Superior temporal gyrus (tissue), 1 donor: ENCODE results near the gene IKZF1.
"Not testable (repeated sequence)": the region's sequence is repeated elsewhere in the genome, so short reads cannot be mapped to it uniquely, and the experiment has no call there.

ENCODE experiments used
- DNase-seq: peaks from one replicate; pipeline ENCODE4 v3.0.0-alpha.2; 2016; ENCODE audit errors: extremely low spot score

IKZF1 gene

GRCh38 chr7:50334341-50334994 is 30.0 kb downstream of the IKZF1 start:
- DNase-seq: no peak

DNA sequence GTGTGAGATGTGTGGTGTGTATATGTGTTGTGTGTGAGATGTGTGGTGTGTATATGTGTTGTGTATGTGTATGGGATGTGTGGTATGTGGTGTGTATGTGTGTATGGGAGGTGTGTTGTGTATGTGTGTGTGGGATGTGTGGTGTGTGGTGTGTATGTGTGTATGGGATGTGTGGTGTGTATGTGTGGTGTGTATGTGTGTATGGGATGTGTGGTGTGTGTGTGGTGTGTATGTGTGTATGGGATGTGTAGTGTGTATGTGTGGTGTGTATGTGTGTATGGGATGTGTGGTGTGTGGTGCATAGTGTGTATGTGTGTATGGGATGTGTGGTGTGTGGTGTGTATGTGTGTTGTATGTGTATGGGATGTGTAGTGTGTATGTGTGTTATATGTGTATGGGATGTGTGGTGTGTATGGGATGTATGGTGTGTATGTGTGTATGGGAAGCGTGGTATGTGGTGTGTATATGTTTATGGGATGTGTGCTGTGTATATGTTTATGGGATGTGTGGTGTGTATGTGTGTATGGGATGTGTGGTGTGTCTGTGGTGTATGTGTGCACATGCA is 30.8 kb downstream of the IKZF1 start:
- DNase-seq: no peak

DNA sequence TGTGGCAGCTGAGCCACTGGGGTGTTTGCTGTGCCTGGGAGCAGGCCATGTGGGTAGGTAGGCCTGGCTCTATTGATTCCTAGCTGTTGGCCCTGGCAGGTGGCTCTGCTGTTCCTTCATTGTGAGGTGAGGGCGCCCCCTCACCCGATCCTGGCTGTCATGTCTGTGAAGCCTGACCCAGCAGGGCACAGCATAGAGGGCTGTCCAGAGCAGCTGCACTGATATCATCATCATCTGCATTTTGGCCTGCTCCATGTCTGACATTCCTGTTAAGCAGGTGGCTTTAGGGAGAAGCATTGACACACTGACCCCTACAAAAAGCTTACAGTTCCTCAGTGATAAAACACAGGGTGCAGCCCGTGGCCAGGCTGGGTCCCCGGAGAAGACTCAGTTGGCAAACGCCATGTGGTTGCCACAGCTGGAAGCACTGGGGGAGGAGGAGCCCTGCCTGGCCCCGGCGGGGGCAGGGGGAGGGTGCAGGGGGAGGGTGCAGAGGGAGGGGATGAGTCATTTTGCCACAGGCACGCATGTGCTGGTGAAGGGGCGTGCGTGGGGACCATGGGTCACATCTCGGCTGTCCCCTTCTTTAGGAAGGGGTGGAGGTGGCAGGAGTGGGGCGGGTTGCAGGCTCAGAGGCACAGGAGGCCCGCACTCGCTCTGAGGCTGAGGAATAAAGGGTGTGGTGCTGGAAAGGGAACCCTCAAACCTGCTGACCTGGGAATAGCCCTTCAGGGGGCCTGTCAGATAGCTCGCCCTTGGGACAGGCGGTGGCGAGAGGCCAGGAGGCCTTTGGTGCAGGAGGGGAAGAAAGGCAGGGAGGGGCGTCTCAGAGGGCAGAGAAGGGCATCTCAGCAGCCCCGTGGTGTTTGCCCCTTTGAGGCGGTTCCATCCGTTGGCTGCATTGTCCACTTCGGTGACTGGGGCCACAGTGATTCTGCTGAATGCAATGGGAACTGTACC is 31.6 kb downstream of the IKZF1 start:
- no peak for DNase-seq

GRCh38 chr7:50336894-50337703 is 32.6 kb downstream of the IKZF1 start:
- no peak for DNase-seq

- DNase-seq: not testable (repeated sequence)
Observed at GRCh38 chr7:50339472-50339871, 35.0 kb downstream of the IKZF1 start.

- DNase-seq: no peak
Observed at GRCh38 chr7:50339990-50340500, 35.5 kb downstream of the IKZF1 start.

- no peak for DNase-seq
Observed at GRCh38 chr7:50341724-50342123, 37.2 kb downstream of the IKZF1 start.

- DNase-seq: no peak
Observed at GRCh38 chr7:50342616-50343114, 38.1 kb downstream of the IKZF1 start.

DNA sequence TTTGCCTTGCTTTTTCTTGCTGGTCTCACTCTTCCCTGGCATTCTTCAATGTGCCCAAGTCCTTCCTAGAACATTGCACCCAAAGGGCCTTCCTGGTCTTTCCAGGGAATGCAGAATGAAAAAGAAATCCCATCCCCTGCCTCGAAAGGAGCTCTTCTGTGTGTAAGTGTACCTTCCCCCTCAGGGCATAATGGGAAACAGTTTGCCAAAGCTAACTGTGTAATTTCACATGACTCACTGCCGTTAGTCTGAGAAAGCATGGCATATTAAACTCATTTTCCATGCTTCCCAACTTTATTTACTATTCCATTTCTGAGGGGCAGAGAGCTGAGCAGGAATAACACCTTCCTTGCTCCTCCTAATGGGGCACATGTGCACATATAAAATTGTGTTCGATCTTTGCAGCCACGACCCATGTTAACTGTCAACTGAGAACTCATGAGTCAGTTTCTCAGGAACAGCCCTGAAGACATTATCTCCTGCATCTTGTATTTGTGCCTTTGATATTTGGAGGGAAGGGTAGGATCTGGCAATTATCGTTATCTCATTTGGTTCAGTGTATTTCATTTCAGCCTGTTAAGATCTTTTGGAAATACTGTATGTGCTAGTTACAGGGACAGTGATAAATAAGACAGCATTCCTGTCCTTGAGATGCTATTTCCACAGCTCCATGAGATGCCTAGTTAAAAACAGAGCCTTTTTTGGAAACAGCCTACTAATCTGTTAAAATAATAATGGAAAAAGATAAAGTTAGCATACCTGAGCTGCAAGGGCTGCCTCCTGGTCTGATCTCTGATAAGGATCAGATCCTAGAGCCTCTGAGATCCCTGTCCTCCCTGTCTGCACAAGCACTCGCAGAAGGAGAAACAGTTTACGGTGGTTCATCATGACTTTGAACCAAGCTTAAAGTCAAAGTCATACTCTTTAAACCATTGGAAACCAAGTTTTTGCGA is 42.3 kb downstream of the IKZF1 start:
- DNase-seq: peak; percentile 19

GRCh38 chr7:50347693-50348092 is 43.2 kb downstream of the IKZF1 start:
- no peak for DNase-seq

DNA sequence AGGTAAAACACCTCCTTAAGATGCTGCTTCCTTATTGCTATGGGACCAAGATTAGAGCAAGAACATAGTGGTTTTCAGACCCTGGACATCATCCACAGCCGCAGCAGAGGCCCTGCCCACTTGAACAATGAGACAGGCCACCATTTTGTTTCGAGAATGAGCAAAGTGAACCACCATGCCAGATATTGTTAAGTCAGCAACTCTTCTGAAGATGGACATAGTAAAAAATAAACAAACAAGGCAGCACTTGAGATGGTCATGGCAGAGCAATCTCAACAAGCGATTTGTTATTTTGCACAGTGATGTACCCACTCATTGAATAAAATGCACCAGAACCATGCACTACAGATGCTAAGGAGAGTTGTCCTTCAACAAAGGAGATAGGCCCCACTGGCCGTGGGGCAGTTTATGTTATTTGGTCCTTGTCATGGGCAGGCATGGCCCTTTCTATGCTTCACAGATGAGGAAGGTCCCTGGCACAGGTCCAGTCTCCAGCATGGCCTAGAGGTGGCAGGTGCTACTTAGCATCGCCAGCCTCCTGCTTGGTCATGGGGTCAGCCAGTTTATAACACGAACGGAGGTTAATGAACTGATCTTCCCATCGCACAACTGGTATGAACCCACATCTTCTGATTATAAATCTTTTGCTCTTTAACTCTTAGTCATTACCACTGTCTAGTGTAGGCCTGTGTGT is 44.1 kb downstream of the IKZF1 start:
- no peak for DNase-seq

GRCh38 chr7:50349399-50349798 is 44.9 kb downstream of the IKZF1 start:
- no peak for DNase-seq

- peak; percentile 24 for DNase-seq
Observed at GRCh38 chr7:50349963-50350944, 45.7 kb downstream of the IKZF1 start.

DNA sequence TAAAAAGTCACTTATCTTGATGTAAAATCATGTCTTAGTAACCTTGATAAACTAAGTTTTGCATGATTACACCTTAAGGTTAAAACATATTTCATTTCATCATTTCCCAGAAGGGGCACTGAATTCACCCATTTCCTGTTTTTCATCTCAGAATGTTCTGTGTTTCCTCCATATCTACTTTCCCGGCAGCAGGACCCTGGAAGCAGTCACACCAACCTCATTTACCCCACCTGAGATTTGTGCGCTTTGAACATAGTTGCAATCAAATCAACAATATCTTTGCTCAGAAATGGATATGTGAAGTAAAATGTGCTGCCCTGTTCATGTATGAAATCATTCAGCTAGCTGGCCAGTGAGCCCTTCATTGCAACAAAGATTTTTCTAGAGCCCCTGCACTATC is 46.8 kb downstream of the IKZF1 start:
- no peak for DNase-seq

DNA sequence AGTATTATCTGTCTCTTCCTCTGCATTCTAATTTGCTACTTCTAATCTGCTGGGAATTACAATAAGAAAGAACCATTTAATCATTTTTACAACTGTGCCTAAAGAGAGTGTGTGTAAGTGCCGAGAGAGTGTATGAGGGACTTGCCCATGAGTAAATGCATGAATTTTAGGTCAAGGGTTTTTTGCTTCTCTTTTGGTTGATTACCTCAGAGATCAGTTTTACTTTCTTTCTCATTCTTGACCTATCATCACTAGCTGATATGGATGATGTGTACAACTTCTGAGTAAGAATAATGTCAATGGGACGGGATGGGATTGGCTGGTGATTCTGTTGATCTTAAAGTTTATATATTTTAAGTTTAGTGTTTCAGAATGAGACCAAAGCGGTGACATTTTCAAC is 47.8 kb downstream of the IKZF1 start:
- DNase-seq: no peak

GRCh38 chr7:50352751-50353150 is 48.2 kb downstream of the IKZF1 start:
- DNase-seq: no peak

- no peak for DNase-seq
Observed at GRCh38 chr7:50353201-50353600, 48.7 kb downstream of the IKZF1 start.

DNA sequence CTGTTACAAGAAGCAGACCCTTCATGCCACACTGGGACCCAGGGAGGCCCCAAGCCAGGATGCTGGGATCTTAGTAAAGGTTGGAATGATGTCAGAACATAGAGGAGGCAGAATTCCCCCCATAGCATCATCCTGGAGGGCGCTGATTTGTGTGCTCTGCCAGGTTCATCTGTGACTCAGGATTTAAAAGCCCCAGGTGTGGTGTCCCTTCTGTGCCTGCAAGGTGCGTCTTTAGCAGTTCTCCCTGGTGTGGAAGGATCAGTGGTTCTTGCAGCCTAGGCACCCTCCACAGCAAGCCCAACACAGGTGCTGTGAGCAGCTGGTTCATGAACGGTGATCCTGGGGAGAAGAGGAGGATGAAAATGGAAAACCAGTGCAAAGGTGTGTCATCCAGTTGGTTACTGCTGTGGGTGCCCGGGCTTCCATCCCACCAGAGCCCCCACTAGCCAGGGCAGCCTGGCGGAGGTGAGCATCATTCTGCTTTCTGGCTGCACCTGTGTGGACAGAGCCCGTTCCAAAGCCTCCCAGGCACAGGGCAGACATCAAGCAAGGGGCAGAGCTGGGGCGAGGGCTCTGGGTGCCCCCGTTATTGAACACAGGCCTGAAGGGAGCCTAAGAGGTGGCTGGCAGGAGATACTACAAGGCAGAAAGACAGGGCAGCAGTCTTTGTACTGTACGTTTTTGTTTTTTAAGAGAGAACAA is 49.5 kb downstream of the IKZF1 start:
- DNase-seq: no peak
